GM12874 (cell line): Measurements from ENCODE around the gene GPRC5D.

Source experiments
- TF ChIP-seq, protein P1 (sequence below): IDR thresholded peaks from 2 replicates; pipeline ENCODE4 v1.5.1; 2011; ENCODE audit warnings: low read depth, mild to moderate bottlenecking, control low read depth, low read length, moderate library complexity; ENCODE audit not compliant: insufficient read depth

The GPRC5D gene

DNA sequence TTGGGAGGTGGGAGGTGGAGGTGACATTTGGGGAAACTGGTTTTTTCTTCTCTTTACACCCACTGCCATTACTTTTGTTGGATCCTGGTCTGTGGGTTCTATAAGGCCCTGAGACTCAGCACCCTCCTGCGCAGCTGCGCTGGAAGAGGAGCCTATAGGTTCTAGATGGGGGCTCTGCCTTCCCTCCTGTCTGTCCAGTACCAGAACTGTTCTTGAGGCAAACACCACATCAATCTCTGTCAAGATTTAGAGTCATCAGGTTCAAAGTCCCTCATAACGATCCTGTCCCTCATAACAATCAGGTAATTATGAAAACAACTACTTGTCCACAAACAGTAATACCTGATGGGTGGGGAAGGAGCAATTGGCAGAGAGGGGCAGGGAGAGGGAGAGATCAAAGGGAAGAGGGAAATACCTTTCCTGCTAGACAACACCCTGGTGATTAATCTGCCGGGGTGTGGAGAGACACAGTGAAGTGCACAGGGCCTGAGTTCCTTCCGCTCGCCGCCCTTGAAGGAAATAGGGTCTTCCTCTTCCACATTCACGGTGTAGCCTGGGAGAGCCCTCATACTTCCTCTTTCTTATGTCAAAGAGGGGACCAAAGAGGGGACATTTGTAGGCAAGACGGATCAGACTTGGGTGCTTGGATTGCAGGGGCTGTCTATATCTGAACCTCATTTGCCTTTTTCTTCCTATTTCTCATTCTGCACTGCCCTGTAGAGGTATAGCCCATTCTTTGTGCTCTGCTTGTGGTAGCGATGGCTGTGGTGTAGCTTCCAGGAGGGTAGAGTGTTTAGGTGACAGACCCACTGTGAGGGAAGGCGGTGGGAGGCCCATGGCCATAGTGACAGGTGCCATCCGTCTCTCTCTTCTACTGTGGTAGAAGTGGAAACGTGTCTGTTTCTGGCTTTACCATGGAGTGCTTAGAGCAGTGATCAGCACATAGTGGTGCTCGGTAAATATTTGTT lies 48.0 kb downstream of the GPRC5D start:
- TF ChIP-seq, protein P1, sequence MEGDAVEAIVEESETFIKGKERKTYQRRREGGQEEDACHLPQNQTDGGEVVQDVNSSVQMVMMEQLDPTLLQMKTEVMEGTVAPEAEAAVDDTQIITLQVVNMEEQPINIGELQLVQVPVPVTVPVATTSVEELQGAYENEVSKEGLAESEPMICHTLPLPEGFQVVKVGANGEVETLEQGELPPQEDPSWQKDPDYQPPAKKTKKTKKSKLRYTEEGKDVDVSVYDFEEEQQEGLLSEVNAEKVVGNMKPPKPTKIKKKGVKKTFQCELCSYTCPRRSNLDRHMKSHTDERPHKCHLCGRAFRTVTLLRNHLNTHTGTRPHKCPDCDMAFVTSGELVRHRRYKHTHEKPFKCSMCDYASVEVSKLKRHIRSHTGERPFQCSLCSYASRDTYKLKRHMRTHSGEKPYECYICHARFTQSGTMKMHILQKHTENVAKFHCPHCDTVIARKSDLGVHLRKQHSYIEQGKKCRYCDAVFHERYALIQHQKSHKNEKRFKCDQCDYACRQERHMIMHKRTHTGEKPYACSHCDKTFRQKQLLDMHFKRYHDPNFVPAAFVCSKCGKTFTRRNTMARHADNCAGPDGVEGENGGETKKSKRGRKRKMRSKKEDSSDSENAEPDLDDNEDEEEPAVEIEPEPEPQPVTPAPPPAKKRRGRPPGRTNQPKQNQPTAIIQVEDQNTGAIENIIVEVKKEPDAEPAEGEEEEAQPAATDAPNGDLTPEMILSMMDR: no peak

DNA sequence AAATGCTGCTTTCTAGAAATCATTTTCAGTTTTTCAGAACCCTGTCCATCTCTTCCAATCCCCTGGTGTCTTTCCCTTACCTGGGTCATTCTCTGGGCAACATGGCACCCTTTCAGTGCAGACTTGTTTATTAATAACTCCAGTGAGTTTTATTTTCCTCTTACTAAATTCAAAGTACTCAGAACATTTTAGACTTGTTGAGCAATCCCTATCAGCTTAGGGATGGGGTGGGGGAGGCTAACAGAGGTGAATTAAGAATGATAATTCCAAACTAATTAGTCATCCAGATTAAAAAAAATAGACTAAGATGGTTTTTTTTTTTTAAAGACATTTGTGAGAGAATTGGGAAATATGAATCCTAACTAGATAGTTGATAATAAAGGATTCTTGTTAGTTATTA lies 49.9 kb downstream of the GPRC5D start:
- TF ChIP-seq, protein P1: no peak

- TF ChIP-seq, protein P1: no peak
Observed at GRCh38 chr12:12901158-12901791, 50.7 kb downstream of the GPRC5D start.

GRCh38 chr12:12900786-12901157 lies 51.2 kb downstream of the GPRC5D start:
- TF ChIP-seq, protein P1: no peak

GRCh38 chr12:12899530-12900380 lies 52.2 kb downstream of the GPRC5D start:
- TF ChIP-seq, protein P1: no peak

- TF ChIP-seq, protein P1: no peak
Observed at GRCh38 chr12:12898911-12899511, 53.0 kb downstream of the GPRC5D start.
